CD4-positive, alpha-beta T cell treated with Interleukin-4 for 1 hour (primary cell): ENCODE data around the gene PRKD1.

Source experiments
- DNase-seq, 2 donors: peaks; one replicate each; pipeline ENCODE4 v3.0.0-alpha.2; 2020 to 2022

Gene PRKD1

GRCh38 chr14:29829851-29830250 lies 97.8 kb downstream of the PRKD1 start:
- no peak for DNase-seq

- no peak for DNase-seq
Measured at GRCh38 chr14:29823816-29824215, 103.8 kb downstream of the PRKD1 start.

- DNase-seq = no peak
Measured at GRCh38 chr14:29822430-29822709, 105.3 kb downstream of the PRKD1 start.

- DNase-seq = no peak
Measured at GRCh38 chr14:29821661-29822429, 105.8 kb downstream of the PRKD1 start.

- DNase-seq = no peak
Measured at GRCh38 chr14:29821242-29821641, 106.4 kb downstream of the PRKD1 start.

GRCh38 chr14:29820785-29821184 lies 106.9 kb downstream of the PRKD1 start:
- DNase-seq = no peak

- no peak for DNase-seq
Measured at GRCh38 chr14:29817767-29818405, 109.8 kb downstream of the PRKD1 start.

DNA sequence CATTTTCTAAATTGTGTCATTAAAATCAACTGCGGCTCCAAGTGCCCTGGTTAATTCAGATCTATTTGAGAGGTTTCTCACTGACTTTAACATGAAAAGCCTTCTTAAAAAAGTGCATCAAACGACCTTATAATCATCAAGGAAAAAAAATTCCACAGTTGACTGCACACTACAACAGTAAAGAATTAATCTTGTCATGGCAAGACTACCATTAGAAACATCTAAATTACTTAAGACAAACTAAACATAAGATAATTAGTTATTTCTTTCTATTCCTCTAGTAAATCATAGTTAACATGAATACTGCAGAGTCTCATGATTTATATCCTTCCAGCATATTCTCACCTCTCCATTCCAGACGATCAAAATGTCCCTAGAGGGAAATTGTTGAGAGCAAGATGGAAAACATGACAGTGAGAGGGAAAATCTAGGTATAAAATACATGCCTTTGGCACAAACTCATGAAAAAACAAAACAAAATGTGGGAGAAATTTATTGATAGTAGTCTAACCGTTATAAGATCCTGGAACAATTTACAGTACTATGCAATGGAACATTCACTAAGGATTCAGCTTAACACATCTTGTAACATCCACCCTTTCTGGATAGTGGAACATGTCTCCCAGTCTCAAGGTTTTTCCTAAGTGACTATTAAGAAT lies 112.5 kb downstream of the PRKD1 start:
- DNase-seq = no peak

DNA sequence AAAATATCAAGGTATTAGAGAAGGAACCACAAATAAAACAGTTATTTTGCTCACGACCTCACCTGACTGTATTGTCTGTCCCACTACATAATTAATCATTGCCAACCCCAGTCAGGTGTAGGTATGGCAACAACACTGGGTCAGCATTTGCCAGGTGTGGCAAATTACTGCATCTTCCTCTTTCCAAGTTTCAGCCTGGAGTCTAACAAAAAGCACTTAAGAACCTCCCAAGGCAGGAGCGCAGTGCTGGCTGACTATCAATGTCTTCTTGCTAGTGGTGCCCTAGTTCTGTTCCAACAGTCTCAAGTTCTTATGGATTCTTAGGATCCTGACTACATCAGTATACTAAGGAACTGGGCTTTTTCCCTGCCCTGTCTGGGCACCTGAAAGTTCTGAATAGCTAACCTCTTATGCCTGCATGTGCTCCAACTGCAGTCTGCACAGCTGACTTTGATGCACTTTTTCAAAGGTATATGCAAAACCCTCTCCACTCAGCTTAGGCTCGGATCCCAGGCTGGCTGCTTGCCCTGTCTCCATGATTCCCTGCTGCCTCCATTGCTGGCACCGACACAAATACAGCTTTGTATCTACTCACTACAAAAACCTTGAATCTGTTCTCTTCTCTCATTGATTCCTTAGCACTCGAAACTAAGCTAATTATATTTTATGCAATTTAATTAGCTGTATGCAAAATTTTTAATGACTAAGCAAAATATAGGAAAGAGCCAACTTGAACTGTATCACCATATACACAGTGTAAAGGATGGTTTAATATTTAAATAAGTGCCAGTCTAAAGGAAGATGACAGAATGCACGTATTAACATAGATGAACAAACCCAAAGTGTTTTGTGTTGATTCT lies 113.3 kb downstream of the PRKD1 start:
- no peak for DNase-seq

DNA sequence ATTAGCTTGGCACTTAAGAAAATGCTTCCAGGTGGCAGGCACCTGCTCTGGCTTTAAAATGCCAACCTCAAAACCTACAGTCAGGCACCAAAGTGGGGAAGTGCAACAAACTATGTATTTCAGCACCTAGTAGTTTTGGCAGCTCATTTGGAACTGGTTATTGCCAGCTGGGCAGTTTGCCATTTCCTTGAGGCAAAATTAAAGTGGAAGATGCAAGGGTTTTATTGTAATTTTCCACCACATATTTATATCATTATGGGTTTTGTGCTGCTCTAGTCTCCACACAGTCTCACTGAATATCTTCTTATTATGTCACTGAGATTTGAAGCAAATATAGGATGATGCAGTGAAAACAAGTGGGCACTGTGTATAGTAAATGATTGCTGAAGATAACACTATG lies 117.0 kb downstream of the PRKD1 start:
- DNase-seq = no peak

- DNase-seq = no peak
Measured at GRCh38 chr14:29810064-29810463, 117.6 kb downstream of the PRKD1 start.

DNA sequence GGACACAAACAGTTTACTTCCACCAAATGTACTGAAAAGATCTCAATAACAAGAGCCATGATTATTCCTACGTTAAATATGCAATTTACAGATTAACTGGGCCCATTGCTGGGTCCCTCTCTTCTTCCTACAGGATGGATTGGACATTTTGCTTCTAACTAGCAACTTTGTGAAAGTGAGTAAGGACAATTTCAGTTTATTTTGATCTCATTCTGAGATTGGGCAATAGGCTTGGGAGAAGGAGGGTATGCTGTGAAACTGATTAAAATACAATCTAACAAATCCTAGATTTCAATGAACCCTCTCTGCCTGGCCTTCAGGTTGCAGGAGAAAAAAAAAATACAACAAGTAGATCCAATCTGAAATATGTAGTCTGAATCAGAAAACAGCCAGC lies 121.5 kb downstream of the PRKD1 start:
- DNase-seq = no peak

DNA sequence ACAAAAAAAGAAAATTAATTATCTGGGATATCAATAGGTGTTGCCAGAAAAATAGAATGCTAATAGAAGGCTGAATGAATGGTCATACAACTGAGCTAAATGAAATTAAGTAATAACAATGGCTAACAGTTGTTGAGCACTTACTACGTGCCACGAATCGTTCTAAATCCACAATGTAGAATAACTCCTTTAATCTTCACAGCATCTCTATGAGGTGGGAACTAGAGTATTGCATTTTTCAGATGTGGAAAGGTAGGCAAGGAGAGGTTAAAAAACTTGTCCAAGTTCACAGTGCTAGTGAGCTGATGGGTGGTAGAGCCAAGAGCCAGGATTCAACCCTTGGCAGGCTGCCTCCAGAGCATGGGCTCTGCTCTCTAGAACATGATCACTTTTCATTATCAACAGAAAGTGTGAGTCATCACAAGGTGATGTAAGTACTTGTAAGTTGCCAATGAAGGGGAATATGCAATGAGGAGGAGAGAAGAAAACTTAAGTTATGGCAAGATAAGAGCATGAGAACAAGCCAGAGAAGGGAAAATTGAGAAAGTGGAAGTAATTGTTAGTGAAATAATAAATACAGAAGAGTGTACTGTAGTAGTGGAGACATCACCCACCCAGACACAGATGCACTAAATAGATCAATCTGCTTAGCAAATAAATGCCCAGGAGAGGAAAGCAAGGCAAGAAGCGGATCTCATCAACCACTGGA lies 122.1 kb downstream of the PRKD1 start:
- no peak for DNase-seq

DNA sequence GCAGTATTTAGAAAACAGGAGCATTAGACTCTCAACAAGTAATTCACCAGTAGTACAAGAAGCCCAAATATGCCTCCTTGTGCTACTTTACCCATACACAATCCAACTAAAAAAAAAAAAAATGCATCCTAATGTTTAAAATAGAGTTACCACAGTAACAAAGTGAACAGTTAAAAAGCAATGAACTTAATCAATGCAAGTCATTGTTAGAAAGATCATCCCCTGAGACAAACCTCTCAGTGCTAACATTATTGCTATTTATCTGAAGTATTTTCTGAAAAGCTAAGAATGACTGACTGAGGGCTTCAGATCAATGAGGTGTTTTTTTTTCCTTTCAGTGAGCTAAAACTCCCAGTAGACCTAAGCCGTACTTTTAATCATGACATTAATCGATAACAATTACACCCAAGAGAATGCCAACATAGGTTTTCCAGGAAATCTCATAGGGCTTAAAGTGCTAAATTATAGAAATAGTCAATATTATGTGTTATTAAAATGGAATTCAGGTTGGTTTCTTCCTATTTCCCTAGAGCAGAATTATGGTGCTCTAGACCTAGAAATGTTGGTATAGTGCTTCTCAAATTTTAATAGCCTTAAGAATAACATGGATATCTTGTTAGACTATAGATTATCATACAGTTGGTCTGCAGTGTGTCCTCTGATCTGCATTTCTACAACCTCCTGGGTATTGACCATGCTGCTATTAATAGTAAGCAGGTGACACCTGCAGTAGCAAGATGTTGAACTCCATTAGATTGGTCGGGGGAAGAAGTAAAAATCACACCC lies 123.0 kb downstream of the PRKD1 start:
- no peak for DNase-seq

GRCh38 chr14:29803045-29803444 lies 124.6 kb downstream of the PRKD1 start:
- no peak for DNase-seq

DNA sequence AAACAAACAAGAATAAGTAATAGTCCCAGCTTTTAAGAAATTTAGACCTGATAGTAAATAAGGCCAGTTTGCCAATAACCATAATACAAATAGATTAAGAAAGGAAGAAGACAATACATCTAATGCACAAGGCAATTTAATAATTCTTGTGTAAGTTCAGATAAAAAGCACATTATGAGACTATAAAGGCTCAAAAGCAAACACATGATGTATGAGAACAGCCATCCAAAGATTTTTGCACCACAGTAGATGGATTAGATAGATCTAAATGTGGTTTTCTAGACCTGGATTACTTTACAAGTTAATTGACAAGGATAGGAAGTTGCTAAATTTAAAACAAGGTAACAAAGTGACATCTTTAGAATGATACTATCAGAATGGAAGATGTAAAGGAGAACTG lies 125.4 kb downstream of the PRKD1 start:
- no peak for DNase-seq

GRCh38 chr14:29800961-29801360 lies 126.7 kb downstream of the PRKD1 start:
- no peak for DNase-seq

DNA sequence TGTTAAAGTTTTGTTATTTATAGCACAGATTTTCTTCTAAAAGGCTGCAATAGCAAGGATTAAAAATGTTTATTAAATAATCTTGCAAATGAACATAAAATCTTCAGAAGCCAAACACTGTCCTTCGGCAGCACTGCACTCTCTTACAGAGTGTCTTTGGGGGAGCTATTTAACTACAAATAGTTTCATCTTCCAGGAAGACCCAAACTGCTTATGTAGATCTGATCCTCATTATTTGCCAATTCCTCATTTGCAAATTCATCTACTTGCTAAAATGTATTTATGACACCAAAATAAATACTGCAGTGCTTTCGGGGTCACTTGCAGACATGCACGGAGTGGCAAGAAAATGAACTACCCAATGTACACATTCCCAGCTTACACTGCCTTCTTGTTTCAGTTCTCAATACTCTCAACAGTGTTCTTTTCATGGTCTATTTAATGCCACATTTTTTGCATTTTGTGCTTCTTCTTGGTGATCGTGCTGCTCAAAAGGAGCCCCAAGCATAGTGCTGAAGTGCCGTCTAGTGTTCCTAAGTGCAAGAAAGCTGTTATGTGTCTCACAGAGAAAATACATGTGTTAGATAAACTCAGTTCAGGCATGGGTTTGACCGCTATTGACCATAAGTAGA lies 128.1 kb downstream of the PRKD1 start:
- no peak for DNase-seq

GRCh38 chr14:29798811-29799210 lies 128.8 kb downstream of the PRKD1 start:
- DNase-seq = no peak

DNA sequence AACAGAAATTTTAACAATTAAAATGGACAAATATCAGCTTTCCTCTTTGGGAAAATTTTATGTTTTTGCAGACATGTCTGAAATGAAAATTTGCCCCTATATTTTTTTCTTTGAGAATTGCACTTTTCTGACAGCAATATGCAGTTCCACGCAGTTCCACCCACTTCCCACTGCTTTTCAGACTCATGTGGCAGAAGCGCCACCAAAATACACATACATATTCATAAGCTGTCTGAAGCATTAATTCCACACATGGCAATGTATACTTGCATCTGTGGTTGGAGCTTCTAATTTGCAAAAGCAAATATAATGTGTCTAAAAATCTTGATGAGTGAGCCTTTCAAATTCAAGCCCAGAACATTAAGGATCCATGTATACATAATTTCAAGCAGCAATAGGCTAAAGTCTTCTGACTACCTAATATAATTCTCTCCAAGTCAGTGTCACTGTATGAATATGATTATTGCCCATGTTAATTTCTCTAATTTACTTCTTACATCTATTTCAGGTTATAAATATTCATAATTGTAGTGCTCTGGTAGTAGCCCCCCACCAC lies 129.5 kb downstream of the PRKD1 start:
- DNase-seq = no peak

DNA sequence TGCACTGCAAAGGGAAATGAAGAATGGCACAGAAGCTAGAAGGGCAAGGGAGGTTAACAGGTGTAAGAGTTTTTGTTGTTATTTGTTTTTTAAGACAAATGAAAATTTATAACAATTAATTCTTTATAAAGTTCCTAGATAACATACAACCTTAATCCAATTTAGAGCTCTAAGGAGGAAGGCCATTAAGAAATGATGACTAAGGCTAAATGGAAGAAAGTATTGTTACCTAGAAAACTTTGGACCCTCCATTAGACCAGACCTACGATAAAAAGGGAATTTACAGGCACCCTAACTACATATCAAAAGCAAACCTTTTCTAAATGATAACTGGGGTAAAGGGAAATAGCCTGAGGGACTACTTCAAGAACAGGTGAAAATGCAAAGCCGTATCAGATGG lies 130.8 kb downstream of the PRKD1 start:
- no peak for DNase-seq
